ENCODE measurements around the gene LIN7C.

Gene LIN7C

GRCh38 chr11:27497911-27498310 lies 8.7 kb downstream of the LIN7C start:
- TF ChIP-seq FOXP2 (optimal IDR thresholded peaks at IDR 0.05; ENCODE audit: borderline replicate concordance, extremely low read depth, extremely low read length, insufficient read depth), result no peak
- TF ChIP-seq POLR2AphosphoS5 (IDR thresholded peaks at IDR 0.05; ENCODE audit: low read depth, low read length), result no peak
- no peak for TF ChIP-seq TAF1 (IDR thresholded peaks at IDR 0.05; ENCODE audit: borderline replicate concordance, insufficient read depth, low read length)
- TF ChIP-seq SIN3A (IDR thresholded peaks at IDR 0.05; ENCODE audit: borderline replicate concordance, insufficient read depth, low read length), result no peak
- no peak for TF ChIP-seq REST (IDR thresholded peaks at IDR 0.05; ENCODE audit: insufficient read depth in 1 of 2, low read depth in 2 of 2, low read length in 2 of 2)

GRCh38 chr11:27497284-27497866 lies 9.2 kb downstream of the LIN7C start:
- TF ChIP-seq SIN3A (IDR thresholded peaks at IDR 0.05; ENCODE audit: borderline replicate concordance, insufficient read depth, low read length), result no peak
- no peak for TF ChIP-seq FOXP2 (optimal IDR thresholded peaks at IDR 0.05; ENCODE audit: borderline replicate concordance, extremely low read depth, extremely low read length, insufficient read depth)
- TF ChIP-seq POLR2AphosphoS5 (IDR thresholded peaks at IDR 0.05; ENCODE audit: low read depth, low read length), result no peak
- no peak for TF ChIP-seq TAF1 (IDR thresholded peaks at IDR 0.05; ENCODE audit: borderline replicate concordance, insufficient read depth, low read length)
- no peak for TF ChIP-seq REST (IDR thresholded peaks at IDR 0.05; ENCODE audit: insufficient read depth in 1 of 2, low read depth in 2 of 2, low read length in 2 of 2)

DNA sequence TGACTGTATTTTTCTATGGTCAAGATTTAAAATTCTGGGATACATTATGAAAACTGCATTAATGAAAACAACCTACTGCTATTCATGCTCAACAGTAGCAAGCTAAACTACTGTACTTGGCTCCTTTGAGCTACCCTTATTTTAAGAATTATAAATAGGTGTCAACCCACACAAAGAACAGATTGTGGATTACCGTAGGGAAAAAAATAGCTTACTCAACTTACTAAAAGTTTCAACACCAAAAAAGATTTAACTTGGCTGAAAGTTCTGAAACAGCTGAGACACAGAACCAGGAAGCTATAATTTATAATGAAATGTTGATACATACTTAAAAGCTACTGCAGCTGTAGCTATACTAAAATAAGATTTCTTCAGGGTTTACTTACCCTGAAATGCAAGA lies 10.1 kb downstream of the LIN7C start:
- TF ChIP-seq FOXP2 (optimal IDR thresholded peaks at IDR 0.05; ENCODE audit: borderline replicate concordance, extremely low read depth, extremely low read length, insufficient read depth) (no peak), TAF1 (IDR thresholded peaks at IDR 0.05; ENCODE audit: borderline replicate concordance, insufficient read depth, low read length) (no peak), REST (IDR thresholded peaks at IDR 0.05; ENCODE audit: insufficient read depth in 1 of 2, low read depth in 2 of 2, low read length in 2 of 2) (no peak), POLR2AphosphoS5 (IDR thresholded peaks at IDR 0.05; ENCODE audit: low read depth, low read length) (no peak), SIN3A (IDR thresholded peaks at IDR 0.05; ENCODE audit: borderline replicate concordance, insufficient read depth, low read length) (no peak)

- no peak for TF ChIP-seq REST (IDR thresholded peaks at IDR 0.05; ENCODE audit: insufficient read depth in 1 of 2, low read depth in 2 of 2, low read length in 2 of 2)
- TF ChIP-seq SIN3A (IDR thresholded peaks at IDR 0.05; ENCODE audit: borderline replicate concordance, insufficient read depth, low read length), result no peak
- no peak for TF ChIP-seq FOXP2 (optimal IDR thresholded peaks at IDR 0.05; ENCODE audit: borderline replicate concordance, extremely low read depth, extremely low read length, insufficient read depth)
- TF ChIP-seq TAF1 (IDR thresholded peaks at IDR 0.05; ENCODE audit: borderline replicate concordance, insufficient read depth, low read length), result no peak
- TF ChIP-seq POLR2AphosphoS5 (IDR thresholded peaks at IDR 0.05; ENCODE audit: low read depth, low read length), result no peak
Observed at GRCh38 chr11:27495710-27496300, 10.8 kb downstream of the LIN7C start.

Measured in PFSK-1 (cell line).